Kidney tubule cell (primary cell): ENCODE data around the gene EYS.
"Not testable (repeated sequence)": the region's sequence is repeated elsewhere in the genome, so short reads cannot be mapped to it uniquely, and the experiment has no call there.

Experiments
- DNase-seq: peaks from one replicate; pipeline ENCODE4 v3.0.0-alpha.2; 2018; ENCODE audit warnings: low spot score

Gene EYS

GRCh38 chr6:64299176-64299575, 1407.8 kb downstream of the EYS start:
- DNase-seq = no peak

- no peak for DNase-seq
Observed at GRCh38 chr6:64294034-64294433, 1413.0 kb downstream of the EYS start.

GRCh38 chr6:64293298-64293697, 1413.7 kb downstream of the EYS start:
- no peak for DNase-seq

GRCh38 chr6:64290867-64291266, 1416.2 kb downstream of the EYS start:
- no peak for DNase-seq

GRCh38 chr6:64289931-64290330, 1417.1 kb downstream of the EYS start:
- no peak for DNase-seq

- DNase-seq = no peak
Observed at GRCh38 chr6:64288351-64288750, 1418.7 kb downstream of the EYS start.

- no peak for DNase-seq
Observed at GRCh38 chr6:64281167-64281566, 1425.9 kb downstream of the EYS start.

- DNase-seq = peak; percentile 3
Observed at GRCh38 chr6:64280569-64280968, 1426.5 kb downstream of the EYS start.

GRCh38 chr6:64270083-64270482, 1436.9 kb downstream of the EYS start:
- DNase-seq = no peak

- peak; percentile 37 for DNase-seq
Observed at GRCh38 chr6:64266351-64266821, 1440.6 kb downstream of the EYS start.

- no peak for DNase-seq
Observed at GRCh38 chr6:64263778-64264177, 1443.2 kb downstream of the EYS start.

GRCh38 chr6:64259372-64259771, 1447.7 kb downstream of the EYS start:
- DNase-seq = no peak

- no peak for DNase-seq
Observed at GRCh38 chr6:64258752-64259151, 1448.3 kb downstream of the EYS start.

GRCh38 chr6:64258302-64258701, 1448.7 kb downstream of the EYS start:
- DNase-seq = no peak

GRCh38 chr6:64257586-64257985, 1449.4 kb downstream of the EYS start:
- DNase-seq = no peak

GRCh38 chr6:64256483-64256882, 1450.5 kb downstream of the EYS start:
- DNase-seq = no peak

GRCh38 chr6:64255000-64255399, 1452.0 kb downstream of the EYS start:
- DNase-seq = no peak

- DNase-seq = no peak
Observed at GRCh38 chr6:64254558-64254957, 1452.5 kb downstream of the EYS start.

- peak; percentile 56 for DNase-seq
Observed at GRCh38 chr6:64252256-64252655, 1454.8 kb downstream of the EYS start.

GRCh38 chr6:64250126-64250525, 1456.9 kb downstream of the EYS start:
- DNase-seq = no peak

- no peak for DNase-seq
Observed at GRCh38 chr6:64249115-64249514, 1457.9 kb downstream of the EYS start.

GRCh38 chr6:64243618-64244017, 1463.4 kb downstream of the EYS start:
- DNase-seq = no peak

- not testable (repeated sequence) for DNase-seq
Observed at GRCh38 chr6:64238908-64239307, 1468.1 kb downstream of the EYS start.

- no peak for DNase-seq
Observed at GRCh38 chr6:64238071-64238470, 1469.0 kb downstream of the EYS start.

GRCh38 chr6:64233746-64234145, 1473.3 kb downstream of the EYS start:
- DNase-seq = no peak
